Measurements from ENCODE around the gene PFKFB3. TPM values are rescaled to one million over a fixed set of nuclear protein-coding genes. Genes with fewer than 3 reads are reported as not detected.

PFKFB3 gene
- total RNA-seq, 1 experiment from 2014 or later: 19.7 TPM

DNA sequence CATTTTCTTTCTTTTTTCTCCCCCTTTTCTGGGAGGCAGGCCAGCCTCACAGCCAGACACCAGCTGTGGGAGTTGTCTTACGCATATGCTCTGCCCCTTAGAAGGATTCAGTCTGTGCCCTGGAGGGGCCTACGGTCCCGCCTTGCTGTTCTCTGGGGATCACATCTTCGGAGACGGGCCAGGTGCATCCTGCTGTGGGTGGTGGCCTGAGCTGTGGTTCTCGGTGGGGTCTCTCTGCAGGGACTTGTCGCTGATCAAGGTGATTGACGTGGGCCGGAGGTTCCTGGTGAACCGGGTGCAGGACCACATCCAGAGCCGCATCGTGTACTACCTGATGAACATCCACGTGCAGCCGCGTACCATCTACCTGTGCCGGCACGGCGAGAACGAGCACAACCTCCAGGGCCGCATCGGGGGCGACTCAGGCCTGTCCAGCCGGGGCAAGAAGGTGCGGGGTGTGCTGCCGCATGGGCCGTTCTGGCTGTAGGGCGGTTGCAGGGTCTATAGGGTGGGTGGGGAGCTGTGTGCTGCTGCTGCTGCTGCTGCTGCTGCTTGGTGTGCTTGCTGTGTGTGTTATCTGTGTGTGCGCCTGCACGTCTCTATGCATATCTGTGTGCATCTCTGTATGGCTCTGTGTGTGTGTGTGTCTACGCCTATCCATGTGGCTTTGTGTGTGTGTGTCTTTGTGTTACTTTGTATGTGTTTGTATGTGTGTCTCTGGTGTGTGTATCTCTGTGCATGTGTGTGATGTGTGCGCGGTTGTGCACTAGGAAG is 17.9 kb downstream of the PFKFB3 start:
- no peak for DNase-seq (ENCODE audit: low read depth)

DNA sequence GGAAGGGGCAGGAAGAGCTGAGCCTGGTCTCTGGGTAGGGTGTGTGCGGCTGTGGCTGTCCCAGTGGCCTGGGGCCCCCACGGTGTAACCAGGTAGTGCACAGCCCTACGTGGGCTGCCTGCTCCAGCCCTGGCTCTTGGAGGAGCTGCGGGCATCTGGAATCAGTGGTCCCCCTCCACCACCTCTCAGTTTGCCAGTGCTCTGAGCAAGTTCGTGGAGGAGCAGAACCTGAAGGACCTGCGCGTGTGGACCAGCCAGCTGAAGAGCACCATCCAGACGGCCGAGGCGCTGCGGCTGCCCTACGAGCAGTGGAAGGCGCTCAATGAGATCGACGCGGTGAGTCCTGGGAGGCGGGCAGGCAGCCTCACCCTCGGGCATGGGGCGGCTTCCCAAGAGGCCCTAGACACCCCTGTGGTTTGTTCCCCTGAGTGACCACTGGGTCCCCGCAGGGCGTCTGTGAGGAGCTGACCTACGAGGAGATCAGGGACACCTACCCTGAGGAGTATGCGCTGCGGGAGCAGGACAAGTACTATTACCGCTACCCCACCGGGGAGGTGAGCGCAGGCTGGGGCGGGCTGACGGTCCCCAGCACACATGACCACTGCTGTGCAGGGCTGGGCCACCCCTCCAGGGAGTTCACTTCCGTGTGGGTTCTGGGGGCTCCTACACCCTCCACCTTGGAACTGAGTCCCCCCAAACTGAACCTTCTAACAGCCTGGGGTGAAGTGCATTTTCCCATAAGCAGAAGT is 18.6 kb downstream of the PFKFB3 start:
- DNase-seq (ENCODE audit: low read depth): no peak

DNA sequence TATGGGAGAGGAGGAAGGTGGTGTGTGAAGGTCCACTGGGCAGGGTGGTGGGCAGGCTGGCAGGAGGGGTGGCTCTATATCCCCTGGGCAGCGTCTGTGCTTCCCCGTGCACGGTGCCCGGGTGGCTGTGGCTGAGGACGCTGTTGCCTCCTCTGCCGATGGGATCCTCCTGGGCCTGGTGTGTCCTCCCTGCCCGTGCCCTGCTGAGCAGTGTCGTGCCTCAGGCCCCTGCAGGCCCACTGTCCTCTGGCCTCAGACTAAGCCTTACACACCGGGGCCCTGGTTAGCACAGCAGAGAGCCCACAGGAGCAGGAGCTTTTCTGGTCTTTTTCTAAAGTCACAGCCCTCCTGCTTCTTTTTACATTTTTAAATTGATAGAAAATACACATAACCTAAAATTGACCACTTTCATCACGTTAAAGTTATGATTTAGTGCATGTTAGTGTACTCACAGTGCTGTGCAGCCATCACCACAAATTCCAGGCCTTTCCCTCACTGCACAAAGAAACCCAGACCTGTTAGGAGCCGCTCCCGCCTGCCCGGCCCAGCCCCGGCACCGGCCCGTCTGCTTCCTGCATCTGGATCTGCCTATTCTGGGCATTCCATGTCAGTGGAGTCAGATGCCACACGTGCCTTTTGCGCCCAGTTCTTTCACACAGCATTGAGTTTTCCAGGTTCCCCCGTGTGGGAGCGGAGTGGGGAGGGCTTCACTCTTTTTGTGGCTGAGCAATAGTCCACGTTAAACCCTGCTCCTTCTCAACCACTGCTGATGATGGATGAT is 19.4 kb downstream of the PFKFB3 start:
- DNase-seq (ENCODE audit: low read depth): peak; percentile 31

DNA sequence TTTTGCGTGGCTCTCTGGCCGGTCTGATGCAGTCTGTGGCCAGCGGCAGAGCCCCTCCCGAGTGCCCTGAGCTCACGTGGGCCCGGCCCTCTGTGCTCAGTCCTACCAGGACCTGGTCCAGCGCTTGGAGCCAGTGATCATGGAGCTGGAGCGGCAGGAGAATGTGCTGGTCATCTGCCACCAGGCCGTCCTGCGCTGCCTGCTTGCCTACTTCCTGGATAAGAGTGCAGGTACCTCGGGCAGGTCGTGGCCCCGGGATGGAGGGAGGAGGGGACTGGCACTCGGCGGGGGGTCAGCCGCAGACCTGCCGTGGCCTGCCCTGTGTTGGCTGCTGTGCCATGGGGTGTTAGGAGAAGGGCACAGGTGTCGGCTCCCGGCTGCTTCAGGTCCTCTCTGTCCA is 20.0 kb downstream of the PFKFB3 start:
- no peak for DNase-seq (ENCODE audit: low read depth)

DNA sequence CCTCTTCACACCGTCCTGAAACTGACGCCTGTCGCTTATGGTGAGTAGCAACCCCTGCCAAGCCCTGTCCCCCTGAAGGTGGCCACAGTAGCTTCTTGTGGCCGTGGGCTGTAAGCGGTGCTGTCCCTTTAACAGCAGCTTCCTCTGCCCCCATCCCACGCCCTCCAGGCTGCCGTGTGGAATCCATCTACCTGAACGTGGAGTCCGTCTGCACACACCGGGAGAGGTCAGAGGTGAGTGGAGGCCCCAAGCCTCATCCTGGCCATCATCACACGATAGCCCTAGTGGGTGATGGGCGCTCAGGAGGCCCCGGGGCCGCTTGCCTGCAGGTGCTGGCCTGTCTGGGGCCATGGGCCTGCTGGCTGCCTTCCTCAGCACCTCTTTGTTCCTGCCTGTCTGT is 21.2 kb downstream of the PFKFB3 start:
- no peak for DNase-seq (ENCODE audit: low read depth)

DNA sequence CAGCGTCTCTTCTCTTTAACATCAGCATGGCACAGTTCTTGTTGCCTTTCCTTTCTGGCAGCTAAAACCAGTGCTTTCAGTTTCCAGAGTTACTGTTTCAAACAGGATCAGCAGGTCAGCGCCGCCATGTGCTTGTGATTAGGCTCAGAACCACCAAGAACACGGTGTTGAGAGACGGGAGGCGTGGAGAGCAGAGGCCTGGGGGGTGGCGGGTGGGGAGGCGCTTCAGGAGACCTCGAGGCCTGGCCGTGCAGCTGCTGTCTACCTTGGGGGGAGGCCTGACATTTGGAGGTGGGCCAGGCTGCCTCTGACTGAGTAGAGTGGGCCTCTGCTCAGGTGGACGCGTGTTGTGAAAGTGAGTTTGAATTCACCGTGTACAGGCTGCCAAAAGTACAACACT is 22.0 kb downstream of the PFKFB3 start:
- DNase-seq (ENCODE audit: low read depth): no peak

DNA sequence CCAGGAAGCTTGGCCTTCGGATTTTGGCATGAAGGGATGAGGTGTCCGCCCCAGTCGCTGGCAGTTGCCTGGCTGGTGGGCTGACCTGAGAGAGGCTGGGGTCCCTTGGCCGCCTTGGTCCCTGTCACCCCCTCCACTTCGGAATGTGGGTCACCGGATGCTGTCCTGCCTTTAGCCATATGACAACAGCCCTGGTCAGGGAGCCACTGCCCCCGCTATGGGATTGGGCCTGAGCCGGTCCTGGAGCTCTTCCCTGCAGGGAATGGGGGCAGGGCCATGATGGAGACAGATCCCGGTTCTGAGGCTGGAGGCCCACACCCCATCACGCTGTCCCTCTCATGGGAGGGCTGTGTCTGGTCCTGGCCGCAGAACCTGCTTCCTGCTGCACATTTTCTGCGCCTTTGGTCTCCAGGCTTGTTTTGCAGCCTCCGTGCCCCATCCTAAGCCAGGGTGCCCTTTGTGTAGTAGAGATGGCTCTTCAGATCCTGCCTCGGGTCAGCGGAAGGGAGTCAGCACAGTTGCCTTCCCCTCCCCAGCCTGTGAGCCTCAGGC is 22.6 kb downstream of the PFKFB3 start:
- no peak for DNase-seq (ENCODE audit: low read depth)

DNA sequence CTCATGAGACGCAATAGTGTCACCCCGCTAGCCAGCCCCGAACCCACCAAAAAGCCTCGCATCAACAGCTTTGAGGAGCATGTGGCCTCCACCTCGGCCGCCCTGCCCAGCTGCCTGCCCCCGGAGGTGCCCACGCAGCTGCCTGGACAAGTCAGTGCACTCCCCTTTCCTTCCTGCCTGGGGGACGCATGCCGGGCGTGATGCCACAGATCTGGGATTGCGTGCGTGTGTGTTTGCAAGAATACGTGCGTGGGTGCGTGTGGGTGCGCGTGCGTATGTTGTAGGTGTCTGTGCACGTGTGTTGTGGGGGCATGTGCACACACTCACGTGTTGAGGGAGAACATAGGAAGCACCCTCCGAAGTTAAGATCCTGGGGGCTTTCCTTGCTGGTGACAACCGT is 23.5 kb downstream of the PFKFB3 start:
- DNase-seq (ENCODE audit: low read depth): no peak

DNA sequence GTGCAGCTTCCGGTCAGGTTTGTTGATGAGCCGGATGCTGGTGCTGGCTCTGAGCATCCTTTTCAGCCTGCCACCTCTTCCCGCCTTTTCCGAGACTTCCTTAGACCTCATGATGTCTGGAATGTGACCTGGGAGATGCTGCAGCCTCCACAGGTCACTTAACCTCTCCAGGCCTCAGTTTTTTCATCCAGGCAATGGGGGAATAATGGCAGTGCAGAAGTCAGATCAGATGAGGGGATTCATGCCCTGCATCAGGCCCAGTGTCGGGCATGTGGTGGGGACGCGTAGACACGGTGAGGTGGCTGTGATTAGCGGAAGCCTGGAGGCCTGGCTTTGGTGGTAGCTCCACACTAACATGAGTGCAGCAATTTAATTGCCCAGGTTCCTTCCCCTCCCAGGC is 24.6 kb downstream of the PFKFB3 start:
- no peak for DNase-seq (ENCODE audit: low read depth)

DNA sequence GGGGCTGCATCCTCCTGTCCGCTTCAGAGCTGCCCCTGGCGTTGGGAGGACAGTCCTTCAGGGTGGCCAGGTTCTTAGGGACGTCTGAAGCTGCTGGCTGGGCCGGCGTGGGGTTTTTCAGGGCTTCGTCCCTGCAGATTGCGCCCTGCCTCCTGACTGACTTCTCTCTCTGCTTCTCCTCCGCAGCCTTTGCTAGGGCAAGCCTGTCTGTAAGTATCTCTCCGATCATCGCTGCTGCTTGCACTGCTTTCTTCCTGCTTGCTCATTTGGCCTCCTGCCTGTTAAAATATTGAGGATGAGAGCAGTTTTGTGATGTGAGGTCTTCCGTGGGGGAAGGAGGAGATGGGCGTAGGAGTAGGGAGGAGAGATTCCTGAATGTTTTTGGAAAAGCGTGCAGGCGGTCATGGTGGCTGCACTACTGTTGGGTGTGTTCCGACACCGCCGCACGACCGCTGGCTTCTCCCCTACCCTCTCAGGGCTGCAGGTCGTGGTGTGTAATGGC is 25.3 kb downstream of the PFKFB3 start:
- no peak for DNase-seq (ENCODE audit: low read depth)

DNA sequence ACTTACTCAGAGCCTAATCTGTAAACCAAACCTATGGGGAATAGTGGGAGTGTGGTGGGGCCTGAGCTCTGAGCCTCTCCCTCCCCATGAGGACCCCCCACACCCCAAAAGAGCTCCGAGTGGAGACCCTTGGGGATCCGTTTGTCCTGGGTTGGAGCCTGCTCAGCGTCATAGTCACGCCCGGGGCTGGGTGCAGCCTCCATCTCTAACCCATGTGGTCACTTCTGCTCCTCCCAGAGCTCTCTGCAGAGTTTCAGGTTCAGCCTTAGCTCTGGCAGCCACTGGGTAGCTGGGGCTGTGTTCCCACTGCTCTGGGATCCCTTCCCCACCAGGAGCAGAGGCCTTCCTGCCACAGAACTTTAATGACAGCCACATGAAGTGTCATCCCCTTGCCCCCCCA is 25.9 kb downstream of the PFKFB3 start:
- no peak for DNase-seq (ENCODE audit: low read depth)

DNA sequence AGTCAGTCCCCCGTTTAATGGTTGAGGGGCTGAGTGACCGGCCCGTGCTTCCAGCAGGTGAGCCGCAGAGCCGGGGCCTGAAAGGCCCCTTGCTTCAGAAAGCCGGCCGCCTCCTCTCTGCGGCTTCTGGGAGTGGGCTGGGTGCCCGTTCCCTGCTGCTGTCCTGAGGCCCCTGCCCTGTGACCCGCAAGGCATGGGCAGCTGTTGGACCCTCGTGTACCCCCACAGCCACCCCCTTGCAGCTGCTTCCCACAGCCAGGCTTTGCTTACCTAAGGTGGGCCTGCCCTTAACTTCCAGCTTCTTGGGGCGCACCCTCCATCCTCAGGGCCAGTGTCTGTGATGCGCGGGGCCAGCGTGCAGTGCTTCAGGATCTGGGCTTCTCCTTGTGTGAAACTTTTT is 26.6 kb downstream of the PFKFB3 start:
- DNase-seq (ENCODE audit: low read depth): no peak

DNA sequence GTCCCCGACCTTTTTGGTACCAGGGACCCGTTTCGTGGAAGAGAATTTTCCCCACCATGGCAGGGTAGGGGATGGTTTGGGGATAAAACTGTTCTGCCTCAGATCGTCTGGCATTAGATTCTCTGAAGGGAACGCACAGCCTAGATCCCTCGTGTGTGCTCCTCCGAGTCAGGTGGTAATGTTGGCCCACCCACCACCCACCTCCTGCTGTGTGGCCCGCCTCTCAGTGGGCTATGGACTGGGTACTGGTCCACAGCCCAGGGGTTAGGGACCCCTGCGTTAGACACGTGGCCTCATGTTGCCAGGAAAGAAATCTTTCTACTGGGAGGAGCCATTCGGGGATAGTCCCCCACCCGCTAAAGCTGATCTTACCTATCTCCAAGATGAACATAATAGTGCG is 27.0 kb downstream of the PFKFB3 start:
- no peak for DNase-seq (ENCODE audit: low read depth)

DNA sequence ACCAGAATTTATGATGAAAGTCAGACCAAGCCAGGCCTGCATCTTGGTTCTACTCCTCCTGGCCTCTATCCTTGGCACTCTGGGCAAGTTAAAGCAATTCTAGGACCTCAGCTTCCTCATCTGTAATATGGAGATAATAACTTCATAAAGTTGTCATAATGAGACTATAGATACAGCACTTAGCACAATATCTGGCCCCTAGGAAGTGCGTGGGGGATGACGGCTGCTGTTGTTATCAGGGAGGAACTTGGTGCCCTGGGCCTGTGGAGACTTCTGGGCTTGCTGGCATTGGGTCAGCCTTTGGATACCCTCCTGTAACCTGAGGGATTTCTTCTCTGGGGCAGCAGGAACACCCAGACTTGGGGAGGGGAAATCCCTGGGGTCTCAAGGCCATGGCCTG is 27.6 kb downstream of the PFKFB3 start:
- DNase-seq (ENCODE audit: low read depth): no peak

DNA sequence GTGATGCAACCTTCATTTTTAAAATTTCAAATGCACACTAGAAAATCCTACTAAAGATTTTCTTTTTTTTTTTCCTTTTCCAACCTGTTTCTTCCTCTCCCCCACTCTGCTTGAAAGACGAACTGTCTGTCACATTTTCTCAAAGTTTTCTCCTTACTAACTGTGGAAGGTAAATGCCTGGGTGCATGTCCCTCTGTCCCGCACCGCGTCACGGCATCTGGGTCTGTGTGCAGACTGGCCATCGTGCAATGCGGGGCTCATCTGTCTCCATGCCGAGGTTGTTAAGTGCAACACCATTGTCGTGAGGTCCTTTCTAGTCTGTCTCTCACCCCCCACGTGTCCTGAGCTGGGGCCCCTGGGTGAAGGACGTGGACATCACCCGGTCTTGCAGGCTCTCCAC is 28.4 kb downstream of the PFKFB3 start:
- no peak for DNase-seq (ENCODE audit: low read depth)

DNA sequence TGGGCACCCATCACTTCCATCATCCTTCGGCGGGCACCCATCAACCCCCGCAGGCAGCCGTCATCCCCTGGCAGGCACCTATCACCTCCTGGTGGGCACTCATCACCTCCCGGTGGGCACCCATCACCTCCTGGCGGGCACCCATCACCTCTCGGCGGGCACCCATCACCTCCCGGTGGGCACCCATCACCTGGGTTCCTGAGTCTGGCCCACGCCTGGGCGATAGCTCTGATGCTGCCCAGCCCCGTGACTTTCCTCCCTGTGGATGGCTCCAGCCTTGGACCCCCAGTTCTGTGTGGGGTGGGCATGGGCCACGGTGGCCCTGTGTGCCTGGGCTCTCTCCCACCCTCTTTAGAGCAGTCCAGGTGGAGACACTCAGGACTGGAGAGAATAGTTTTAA is 29.0 kb downstream of the PFKFB3 start:
- no peak for DNase-seq (ENCODE audit: low read depth)

DNA sequence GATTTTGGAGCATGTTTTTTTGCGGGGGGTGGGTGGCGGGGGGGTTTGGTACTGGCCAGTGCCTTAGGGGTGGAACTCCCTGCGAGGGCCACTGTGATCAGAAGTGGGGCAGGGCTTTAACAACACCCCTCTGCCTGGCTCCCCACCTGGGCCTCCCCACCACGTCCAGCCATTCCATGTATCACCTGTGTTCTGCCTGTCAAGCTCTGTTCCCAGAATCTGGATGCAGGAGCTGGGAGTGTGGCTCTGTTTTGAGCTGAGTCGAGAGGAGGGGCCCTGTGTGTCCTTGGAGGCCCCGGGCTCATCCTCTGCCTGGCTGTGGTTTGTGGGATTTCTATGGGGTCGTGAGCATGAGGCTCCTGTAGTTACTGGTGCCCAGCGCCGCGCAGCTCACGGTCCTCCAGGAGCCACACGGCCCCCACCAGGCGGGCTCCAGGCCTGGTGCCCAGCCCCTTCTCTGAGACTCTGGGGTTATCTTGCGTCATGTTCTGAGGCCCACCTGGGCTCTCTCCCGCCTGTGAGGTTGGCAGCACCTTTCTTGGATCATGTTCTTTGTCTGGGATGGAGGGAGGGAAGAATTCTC is 29.6 kb downstream of the PFKFB3 start:
- DNase-seq (ENCODE audit: low read depth): no peak

DNA sequence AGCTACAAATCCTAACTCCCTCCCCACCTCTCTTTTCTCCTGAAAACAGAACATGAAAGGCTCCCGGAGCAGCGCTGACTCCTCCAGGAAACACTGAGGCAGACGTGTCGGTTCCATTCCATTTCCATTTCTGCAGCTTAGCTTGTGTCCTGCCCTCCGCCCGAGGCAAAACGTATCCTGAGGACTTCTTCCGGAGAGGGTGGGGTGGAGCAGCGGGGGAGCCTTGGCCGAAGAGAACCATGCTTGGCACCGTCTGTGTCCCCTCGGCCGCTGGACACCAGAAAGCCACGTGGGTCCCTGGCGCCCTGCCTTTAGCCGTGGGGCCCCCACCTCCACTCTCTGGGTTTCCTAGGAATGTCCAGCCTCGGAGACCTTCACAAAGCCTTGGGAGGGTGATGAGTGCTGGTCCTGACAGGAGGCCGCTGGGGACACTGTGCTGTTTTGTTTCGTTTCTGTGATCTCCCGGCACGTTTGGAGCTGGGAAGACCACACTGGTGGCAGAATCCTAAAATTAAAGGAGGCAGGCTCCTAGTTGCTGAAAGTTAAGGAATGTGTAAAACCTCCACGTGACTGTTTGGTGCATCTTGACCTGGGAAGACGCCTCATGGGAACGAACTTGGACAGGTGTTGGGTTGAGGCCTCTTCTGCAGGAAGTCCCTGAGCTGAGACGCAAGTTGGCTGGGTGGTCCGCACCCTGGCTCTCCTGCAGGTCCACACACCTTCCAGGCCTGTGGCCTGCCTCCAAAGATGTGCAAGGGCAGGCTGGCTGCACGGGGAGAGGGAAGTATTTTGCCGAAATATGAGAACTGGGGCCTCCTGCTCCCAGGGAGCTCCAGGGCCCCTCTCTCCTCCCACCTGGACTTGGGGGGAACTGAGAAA is 30.4 kb downstream of the PFKFB3 start:
- no peak for DNase-seq (ENCODE audit: low read depth)

DNA sequence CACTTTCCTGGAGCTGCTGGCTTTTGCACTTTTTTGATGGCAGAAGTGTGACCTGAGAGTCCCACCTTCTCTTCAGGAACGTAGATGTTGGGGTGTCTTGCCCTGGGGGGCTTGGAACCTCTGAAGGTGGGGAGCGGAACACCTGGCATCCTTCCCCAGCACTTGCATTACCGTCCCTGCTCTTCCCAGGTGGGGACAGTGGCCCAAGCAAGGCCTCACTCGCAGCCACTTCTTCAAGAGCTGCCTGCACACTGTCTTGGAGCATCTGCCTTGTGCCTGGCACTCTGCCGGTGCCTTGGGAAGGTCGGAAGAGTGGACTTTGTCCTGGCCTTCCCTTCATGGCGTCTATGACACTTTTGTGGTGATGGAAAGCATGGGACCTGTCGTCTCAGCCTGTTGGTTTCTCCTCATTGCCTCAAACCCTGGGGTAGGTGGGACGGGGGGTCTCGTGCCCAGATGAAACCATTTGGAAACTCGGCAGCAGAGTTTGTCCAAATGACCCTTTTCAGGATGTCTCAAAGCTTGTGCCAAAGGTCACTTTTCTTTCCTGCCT is 31.1 kb downstream of the PFKFB3 start:
- no peak for DNase-seq (ENCODE audit: low read depth)

DNA sequence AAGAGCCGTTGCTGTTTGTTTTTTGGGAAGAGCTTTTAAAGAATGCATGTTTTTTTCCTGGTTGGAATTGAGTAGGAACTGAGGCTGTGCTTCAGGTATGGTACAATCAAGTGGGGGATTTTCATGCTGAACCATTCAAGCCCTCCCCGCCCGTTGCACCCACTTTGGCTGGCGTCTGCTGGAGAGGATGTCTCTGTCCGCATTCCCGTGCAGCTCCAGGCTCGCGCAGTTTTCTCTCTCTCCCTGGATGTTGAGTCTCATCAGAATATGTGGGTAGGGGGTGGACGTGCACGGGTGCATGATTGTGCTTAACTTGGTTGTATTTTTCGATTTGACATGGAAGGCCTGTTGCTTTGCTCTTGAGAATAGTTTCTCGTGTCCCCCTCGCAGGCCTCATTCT is 31.6 kb downstream of the PFKFB3 start:
- no peak for DNase-seq (ENCODE audit: low read depth)
